B cell (primary cell): Measurements from ENCODE around the gene NATD1. TPM values are rescaled to one million over a fixed set of nuclear protein-coding genes. Genes with fewer than 3 reads are reported as not detected.

Experiments used
- ATAC-seq: fragments of 200-7000 bp; cut with Tn5 transposase; one replicate; pipeline ENCODE4 v1.10.0; 2021; ENCODE audit warnings: low read depth, mild to moderate bottlenecking, moderate number of reproducible peaks, moderate library complexity
- CTCF ChIA-PET: fragments of 350-600 bp; sonication (Branson Sonifier 250); formaldehyde crosslinking; loops from one replicate; lab custom pipeline; 2021; ENCODE audit warnings: antibody characterized with exemption, inconsistent platforms; lab: Charles Lee
- POLR2A ChIA-PET: fragments of 350-600 bp; sonication (Branson Sonifier 250); formaldehyde crosslinking; loops from one replicate; lab custom pipeline; 2021; ENCODE audit warnings: antibody characterized with exemption; lab: Charles Lee
- DNase-seq: peaks from one replicate; pipeline ENCODE4 v3.0.0; 2013
- H2AFZ ChIP-seq: 2 replicates; pipeline ENCODE4 v1.6.1; 2012; ENCODE audit warnings: mild to moderate bottlenecking, low read depth, low read length; ENCODE audit not compliant: insufficient read depth, poor library complexity, severe bottlenecking
- H3K27ac ChIP-seq, 2 donors: 1 replicate in 1 of 2; 2 replicates in 1 of 2; pipeline ENCODE4 v1.5.1; 2012 to 2013; ENCODE audit warnings: low read length in 2 of 2, mild to moderate bottlenecking in 2 of 2, moderate library complexity in 1 of 2
- H3K27me3 ChIP-seq, 4 experiments: fragments of 200-600 bp in 1 of 4; sonication (generic) in 1 of 4; replicated peaks in 1 of 4; 1 replicate in 2 of 4; 2 replicates in 2 of 4; pipeline versions ENCODE4 v1.6.1 to v1.7.0; 2013 to 2016; ENCODE audit warnings: low read length in 3 of 4, mild to moderate bottlenecking in 2 of 4, mixed read lengths in 1 of 4, moderate library complexity in 1 of 4; ENCODE audit not compliant: insufficient read depth in 4 of 4, control insufficient read depth in 3 of 4; ENCODE audit errors: control extremely low read depth in 1 of 4
- H3K36me3 ChIP-seq, 2 experiments: replicated peaks in 1 of 2; 1 replicate in 1 of 2; 2 replicates in 1 of 2; pipeline versions ENCODE4 v1.6.1 to v1.7.1; 2013; ENCODE audit warnings: low read length in 1 of 2; ENCODE audit not compliant: insufficient read depth in 2 of 2, control insufficient read depth in 1 of 2; ENCODE audit errors: control extremely low read depth in 1 of 2, extremely low read depth in 1 of 2
- H3K4me1 ChIP-seq, 2 donors: fragments of 200-600 bp in 1 of 2; sonication (generic) in 1 of 2; 1 replicate in 1 of 2; 2 replicates in 1 of 2; pipeline versions ENCODE4 v1.5.1 to v1.6.1; 2013 to 2017; ENCODE audit warnings: low read length in 2 of 2; ENCODE audit not compliant: control insufficient read depth in 2 of 2, insufficient read depth in 2 of 2
- H3K4me2 ChIP-seq: replicated peaks from 2 replicates; pipeline ENCODE3; 2012; ENCODE audit warnings: mild to moderate bottlenecking, low read depth, low read length; ENCODE audit not compliant: poor library complexity, severe bottlenecking
- H3K4me3 ChIP-seq, 5 experiments: fragments of 200-600 bp in 1 of 5; sonication (generic) in 1 of 5; 1 replicate in 3 of 5; 2 replicates in 2 of 5; pipeline versions ENCODE4 v1.5.1 to v1.7.0; 2011 to 2016; ENCODE audit warnings: low read length in 4 of 5, mild to moderate bottlenecking in 4 of 5, low read depth in 2 of 5, control low read depth in 1 of 5, moderate library complexity in 1 of 5; ENCODE audit not compliant: insufficient read depth in 1 of 5; ENCODE audit errors: control extremely low read depth in 1 of 5, extremely low read depth in 1 of 5
- H3K79me2 ChIP-seq: fragments of 200-600 bp; sonication (generic); one replicate; pipeline ENCODE4 v1.6.0; 2016; ENCODE audit warnings: low read length; ENCODE audit not compliant: control insufficient read depth, insufficient read depth
- H3K9ac ChIP-seq: fragments of 200-600 bp; sonication (generic); 2 replicates; pipeline ENCODE4 v1.6.1; 2017; ENCODE audit warnings: mild to moderate bottlenecking, low read length, moderate library complexity
- H3K9me3 ChIP-seq, 3 donors: one replicate each; pipeline versions ENCODE4 v1.6.1 to v1.7.1; 2013; ENCODE audit warnings: low read length in 2 of 3; ENCODE audit not compliant: control insufficient read depth in 2 of 3, insufficient read depth in 1 of 3; ENCODE audit errors: control extremely low read depth in 1 of 3
- H4K20me1 ChIP-seq: 2 replicates; pipeline ENCODE4 v1.6.0; 2012; ENCODE audit warnings: mild to moderate bottlenecking, low read length; ENCODE audit not compliant: insufficient read depth, control insufficient read depth, poor library complexity, severe bottlenecking
- H3K27ac Mint-ChIP-seq: one replicate; pipeline ENCODE4 v1.8.0; 2021; ENCODE audit warnings: mixed read lengths
- H3K27me3 Mint-ChIP-seq: one replicate; pipeline ENCODE4 v1.8.0; 2021; ENCODE audit warnings: mixed read lengths
- H3K4me1 Mint-ChIP-seq: one replicate; pipeline ENCODE4 v1.8.0; 2021; ENCODE audit warnings: mixed read lengths
- H3K4me3 Mint-ChIP-seq: one replicate; pipeline ENCODE4 v1.8.0; 2021; ENCODE audit warnings: mixed read lengths
- H3K9me3 Mint-ChIP-seq: one replicate; pipeline ENCODE4 v1.8.0; 2022; ENCODE audit warnings: mixed read lengths; ENCODE audit not compliant: insufficient read depth
- CTCF ChIP-seq: fragments of 200-600 bp; IDR thresholded peaks from one replicate; pipeline ENCODE4 v1.8.0; 2022; ENCODE audit warnings: antibody characterized with exemption, mild to moderate bottlenecking
- EZH2 ChIP-seq: IDR thresholded peaks from 2 replicates; pipeline ENCODE4 v1.6.1; 2012; ENCODE audit warnings: borderline replicate concordance, low read depth, mild to moderate bottlenecking, moderate library complexity, low read length; ENCODE audit not compliant: insufficient read depth, poor library complexity, severe bottlenecking
- WGBS: methylation state at CpG from one replicate; pipeline ENCODE4 v1.1.5; 2013; ENCODE audit warnings: missing lambda C conversion rate; ENCODE audit not compliant: insufficient coverage; 5-methylcytosine and 5-hydroxymethylcytosine counted together
- intact Hi-C: fragments of 100-400 bp; cut with micrococcal nuclease; formaldehyde crosslinking; loops from one replicate; pipeline ENCODE4 v1.10.0; 2022
- polyA plus RNA-seq: library from polyadenylated mRNA; depleted of rRNA; stranded (reverse); fragments of >200 nt; gene quantifications from 2 replicates; pipeline ENCODE4 v1.2.3, GENCODE V29; 2012
- small RNA-seq: library from RNA; depleted of rRNA; stranded (forward); fragments of <200 nt; gene quantifications from one replicate; pipeline ENCODE3, GENCODE V24; 2012; ENCODE audit warnings: low replicate concordance, low read depth; ENCODE audit not compliant: insufficient read length
- total RNA-seq, 2 donors: library from RNA; stranded (reverse); fragments of 120-200 nt in 1 of 2; gene quantifications; 1 replicate in 1 of 2; 2 replicates in 1 of 2; pipeline versions ENCODE4 v1.2.3 to v1.2.4, GENCODE V29; 2013 to 2022

Gene NATD1
- total and polyA plus RNA-seq, 2 donors (not counting 1 experiment from before 2014, with no cell fraction given): 2.0 to 6.7 TPM

- Histone ChIP-seq H3K27ac (no peak overlapping the region), H3K4me1 (no peaks in the 10 kb centered on the region), H3K79me2 (no peaks in the 10 kb centered on the region), H2AFZ (no peak overlapping the region), H3K9ac (no peak overlapping the region), H3K27me3 (no peaks in the 10 kb centered on the region), H3K36me3 (peaks cover 0 to 34% of the 10 kb centered on the region in 2 experiments), H3K4me3 (no peak overlapping the region), H3K4me2 (no peak overlapping the region), H3K9me3 (no peaks in the 10 kb centered on the region), H4K20me1 (no peaks in the 10 kb centered on the region)
- POLR2A ChIA-PET: no interaction called here
- ATAC-seq (no peak), DNase-seq (no peak)
- CTCF ChIA-PET: interaction anchor here (1.0 kb wide), 1 partner anchor 24 kb away, joined by 3 read pairs; no protein-coding TSS in a partner anchor
- Mint-ChIP-seq H3K4me3 (no peak overlapping the region), H3K27ac (no peak overlapping the region), H3K9me3 (no peaks in the 10 kb centered on the region), H3K27me3 (no peaks in the 10 kb centered on the region), H3K4me1 (no peaks in the 10 kb centered on the region)
- intact Hi-C loops: no loop called here
- no peak for TF ChIP-seq EZH2
- no peak for TF ChIP-seq CTCF
- 95% methylated on average over 4 of the region's 4 CpGs for WGBS
These were observed 63.8 kb downstream of the NATD1 start for GRCh38 chr17:21189361-21189760.

Small RNA genes within 50 kb of the gene (small RNA-seq; reads per million reads assigned to genes)
- not detected for gene RN7SL426P

Other genes starting within 250 kb of the NATD1 start
- 167 and 184 TPM in 2 replicates for gene USP22, start 210.4 kb downstream of the NATD1 start, total RNA-seq
- 74.3 and 177 TPM in 2 replicates for gene USP22, start 210.4 kb downstream of the NATD1 start, polyA plus RNA-seq
- gene DHRS7B, start 126.4 kb downstream of the NATD1 start, total RNA-seq: 13.4 and 14.2 TPM in 2 replicates
- gene DHRS7B, start 126.4 kb downstream of the NATD1 start, polyA plus RNA-seq: 5.9 and 8.2 TPM in 2 replicates
- gene TMEM11, start 39.2 kb downstream of the NATD1 start, total RNA-seq: 24.7 and 25.3 TPM in 2 replicates
- 13.0 and 21.4 TPM in 2 replicates for gene TMEM11, start 39.2 kb downstream of the NATD1 start, polyA plus RNA-seq
- gene MAP2K3, start 31.3 kb upstream of the NATD1 start, total RNA-seq: 114 and 118 TPM in 2 replicates
- 61.0 and 77.4 TPM in 2 replicates for gene MAP2K3, start 31.3 kb upstream of the NATD1 start, polyA plus RNA-seq
- not detected in 2 replicates for gene KCNJ12, start 122.9 kb upstream of the NATD1 start, total RNA-seq
- gene KCNJ12, start 122.9 kb upstream of the NATD1 start, polyA plus RNA-seq: not detected in 2 replicates